DND-41 (cell line): ENCODE measurements around the gene PDLIM7.

Experiments used
- ATAC-seq: fragments of 200-7000 bp; cut with Tn5 transposase; 3 replicates; pipeline ENCODE4 v1.9.1; 2021; ENCODE audit warnings: low read depth; ENCODE audit not compliant: insufficient read depth
- DNase-seq: peaks from one replicate; pipeline ENCODE4 v3.0.0-alpha.2; 2020
- H2AFZ ChIP-seq: 2 replicates; pipeline ENCODE4 v1.6.0; 2012; ENCODE audit warnings: low read depth, low read length
- H3K27ac ChIP-seq: 2 replicates; pipeline ENCODE4 v1.5.1; 2012; ENCODE audit warnings: low read length, inconsistent platforms
- H3K27me3 ChIP-seq: fragments of 200-600 bp; sonication (generic); 2 replicates; pipeline ENCODE4 v1.6.0; 2012; ENCODE audit warnings: low read length, mild to moderate bottlenecking, inconsistent platforms; ENCODE audit not compliant: insufficient read depth, poor library complexity
- H3K36me3 ChIP-seq: 2 replicates; pipeline ENCODE4 v1.5.1; 2012; ENCODE audit warnings: low read length, inconsistent platforms; ENCODE audit not compliant: insufficient read depth
- H3K4me1 ChIP-seq: 2 replicates; pipeline ENCODE4 v1.5.1; 2012; ENCODE audit warnings: mild to moderate bottlenecking, low read length; ENCODE audit not compliant: insufficient read depth
- H3K4me2 ChIP-seq: 2 replicates; pipeline ENCODE4 v1.6.0; 2012; ENCODE audit warnings: mild to moderate bottlenecking, moderate library complexity, low read length, inconsistent platforms; ENCODE audit not compliant: insufficient read depth
- H3K4me3 ChIP-seq, 2 experiments: fragments of 200-600 bp in 1 of 2; shearing (Covaris generic) in 1 of 2; 2 replicates each; pipeline ENCODE4 v1.5.1; 2012 to 2016; ENCODE audit warnings: inconsistent platforms in 2 of 2, low read length in 2 of 2, mild to moderate bottlenecking in 2 of 2, low read depth in 1 of 2, moderate library complexity in 1 of 2
- H3K79me2 ChIP-seq: 2 replicates; pipeline ENCODE4 v1.6.0; 2012; ENCODE audit warnings: low read length, inconsistent platforms; ENCODE audit not compliant: insufficient read depth
- H3K9ac ChIP-seq: 2 replicates; pipeline ENCODE4 v1.6.0; 2012; ENCODE audit warnings: low read depth, mild to moderate bottlenecking, inconsistent platforms, low read length, moderate library complexity
- H3K9me3 ChIP-seq: 2 replicates; pipeline ENCODE4 v1.5.1; 2012; ENCODE audit warnings: low read length, moderate library complexity, mild to moderate bottlenecking, inconsistent platforms; ENCODE audit not compliant: insufficient read depth, severe bottlenecking
- H4K20me1 ChIP-seq: 2 replicates; pipeline ENCODE4 v1.6.0; 2012; ENCODE audit warnings: low read length; ENCODE audit not compliant: insufficient read depth
- CTCF ChIP-seq: IDR thresholded peaks from 2 replicates; pipeline ENCODE4 v1.5.1; 2012; ENCODE audit warnings: borderline replicate concordance, low read length, moderate library complexity, mild to moderate bottlenecking; ENCODE audit not compliant: poor library complexity, severe bottlenecking; ENCODE audit errors: extremely low read depth
- EZH2 ChIP-seq: IDR thresholded peaks from 3 replicates; pipeline ENCODE4 v1.6.1; 2012; ENCODE audit warnings: borderline replicate concordance, low read depth, mild to moderate bottlenecking, moderate library complexity, low read length, inconsistent platforms; ENCODE audit not compliant: severe bottlenecking

Gene PDLIM7

GRCh38 chr5:177468685-177469628, 28.4 kb downstream of the PDLIM7 start:
- Histone ChIP-seq H3K4me1 (peaks cover 22% of the 10 kb centered on the region), H4K20me1 (peaks cover 47% of the 10 kb centered on the region), H3K4me3 (no peak overlapping the region), H2AFZ (no peak overlapping the region), H3K4me2 (no peak overlapping the region), H3K9me3 (no peaks in the 10 kb centered on the region), H3K79me2 (peaks cover 34% of the 10 kb centered on the region), H3K36me3 (peaks cover 62% of the 10 kb centered on the region), H3K27ac (no peak overlapping the region), H3K9ac (no peak overlapping the region), H3K27me3 (peaks cover under 1% of the 10 kb centered on the region)
- ATAC-seq (no peak), DNase-seq (no peak)
- TF ChIP-seq CTCF (no peak), EZH2 (no peak)

GRCh38 chr5:177468329-177468684, 29.1 kb downstream of the PDLIM7 start:
- Histone ChIP-seq H3K9me3 (no peaks in the 10 kb centered on the region), H3K4me1 (peaks cover 20% of the 10 kb centered on the region), H3K9ac (no peak overlapping the region), H3K4me2 (no peak overlapping the region), H3K27me3 (no peaks in the 10 kb centered on the region), H3K36me3 (peaks cover 62% of the 10 kb centered on the region), H3K79me2 (peaks cover 34% of the 10 kb centered on the region), H3K4me3 (no peak overlapping the region), H2AFZ (no peak overlapping the region), H4K20me1 (peaks cover 46% of the 10 kb centered on the region), H3K27ac (no peak overlapping the region)
- no peak for TF ChIP-seq CTCF
- no peak for TF ChIP-seq EZH2
- DNase-seq = no peak
- no peak for ATAC-seq

- Histone ChIP-seq H3K4me1 (peaks cover 17% of the 10 kb centered on the region), H4K20me1 (peaks cover 44% of the 10 kb centered on the region), H3K4me3 (no peak overlapping the region), H3K9ac (no peak overlapping the region), H2AFZ (no peak overlapping the region), H3K4me2 (no peak overlapping the region), H3K9me3 (no peaks in the 10 kb centered on the region), H3K36me3 (peaks cover 65% of the 10 kb centered on the region), H3K27ac (no peak overlapping the region), H3K27me3 (no peaks in the 10 kb centered on the region), H3K79me2 (peaks cover 30% of the 10 kb centered on the region)
- DNase-seq (no peak), ATAC-seq (no peak)
- TF ChIP-seq EZH2 (no peak), CTCF (no peak)
Observed at GRCh38 chr5:177467436-177467835, 30.0 kb downstream of the PDLIM7 start.
